Measurements from ENCODE around the gene S100Z.
"Not testable (repeated sequence)": the region's sequence is repeated elsewhere in the genome, so short reads cannot be mapped to it uniquely, and the experiment has no call there.

Gene S100Z

GRCh38 chr5:76850543-76851145 lies 830 bp downstream of the S100Z start:
- no peak overlapping the region for H3K4me3 Mint-ChIP-seq
- H3K36me3 Mint-ChIP-seq: no peaks in the 10 kb centered on the region

DNA sequence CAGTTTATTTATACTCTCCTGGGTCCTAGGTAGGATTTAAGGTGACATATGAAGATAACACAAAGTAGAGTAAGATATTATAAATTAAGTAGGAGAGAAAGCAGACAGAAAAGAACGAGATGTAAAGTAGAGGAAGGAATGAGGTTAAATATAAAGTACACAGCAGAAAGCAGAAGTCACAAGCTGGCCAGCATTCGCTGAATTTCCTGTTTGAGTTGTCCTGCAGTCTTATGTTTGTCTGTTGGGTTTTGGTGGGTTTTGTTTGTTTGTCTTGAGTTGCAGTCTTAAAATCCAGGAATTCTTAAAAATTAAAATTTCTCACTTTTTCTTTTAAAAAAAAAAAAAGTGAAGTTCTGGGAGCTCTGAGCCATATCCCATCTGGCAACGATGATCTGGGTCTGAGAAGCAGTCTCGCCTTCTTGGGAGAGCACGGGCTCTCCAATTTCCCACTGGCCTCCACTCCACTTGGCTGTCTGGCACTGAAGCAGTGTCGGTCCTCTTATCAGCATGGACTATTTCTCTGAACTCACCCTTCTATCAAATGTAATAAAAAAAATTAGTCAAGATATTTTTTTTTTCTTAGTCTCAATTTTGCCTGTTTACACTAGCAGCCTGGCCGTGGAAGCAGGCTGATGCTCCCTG lies 2.0 kb downstream of the S100Z start:
- no peaks in the 10 kb centered on the region for H3K36me3 Mint-ChIP-seq
- peaks cover 33% of the 10 kb centered on the region for H3K4me1 Mint-ChIP-seq
- no peaks in the 10 kb centered on the region for H3K27me3 Mint-ChIP-seq
- peak overlapping the region; percentile 53 for H3K4me3 Mint-ChIP-seq
- DNase-seq (ENCODE audit: low spot score in 2 of 2) (no peak), ATAC-seq (ENCODE audit: low read depth) (peak; percentile 54)
- peak overlapping the region; percentile 9 for H3K27ac Mint-ChIP-seq
- peaks cover 6% of the 10 kb centered on the region for H3K9me3 Mint-ChIP-seq

More at GRCh38 chr5:76850543-76851145, 830 bp downstream of the S100Z start:
- DNase-seq (ENCODE audit: low spot score in 2 of 2) (no peak), ATAC-seq (ENCODE audit: low read depth) (no peak)
- Mint-ChIP-seq H3K27me3 (no peaks in the 10 kb centered on the region), H3K9me3 (peaks cover 4% of the 10 kb centered on the region), H3K27ac (peak overlapping the region; percentile 9), H3K4me1 (peaks cover 22% of the 10 kb centered on the region)

DNA sequence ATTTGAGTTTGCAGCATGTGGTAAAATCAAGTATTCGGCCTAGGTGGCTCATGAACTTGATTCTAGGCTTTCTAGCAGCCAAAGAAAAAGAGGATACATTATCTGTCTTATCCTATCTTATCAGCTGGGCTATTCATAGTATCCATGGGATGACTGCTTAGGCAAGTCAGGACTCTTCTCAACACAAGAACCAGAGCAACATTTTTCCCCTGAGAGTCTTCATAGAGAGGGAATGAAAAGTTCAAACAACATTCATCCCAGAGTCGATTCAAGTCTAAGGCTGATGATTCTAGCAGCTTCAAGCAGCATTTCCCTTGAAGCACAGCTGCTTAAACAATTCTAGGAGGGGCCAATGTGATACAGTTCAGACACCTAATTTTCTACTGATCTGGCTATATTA lies 3.0 kb downstream of the S100Z start:
- H3K27ac Mint-ChIP-seq: no peak overlapping the region
- H3K9me3 Mint-ChIP-seq: peaks cover 6% of the 10 kb centered on the region
- no peaks in the 10 kb centered on the region for H3K27me3 Mint-ChIP-seq
- H3K36me3 Mint-ChIP-seq: no peaks in the 10 kb centered on the region
- ATAC-seq (ENCODE audit: low read depth) (no peak), DNase-seq (ENCODE audit: low spot score in 2 of 2) (no peak)
- H3K4me1 Mint-ChIP-seq: peaks cover 33% of the 10 kb centered on the region
- no peak overlapping the region for H3K4me3 Mint-ChIP-seq

DNA sequence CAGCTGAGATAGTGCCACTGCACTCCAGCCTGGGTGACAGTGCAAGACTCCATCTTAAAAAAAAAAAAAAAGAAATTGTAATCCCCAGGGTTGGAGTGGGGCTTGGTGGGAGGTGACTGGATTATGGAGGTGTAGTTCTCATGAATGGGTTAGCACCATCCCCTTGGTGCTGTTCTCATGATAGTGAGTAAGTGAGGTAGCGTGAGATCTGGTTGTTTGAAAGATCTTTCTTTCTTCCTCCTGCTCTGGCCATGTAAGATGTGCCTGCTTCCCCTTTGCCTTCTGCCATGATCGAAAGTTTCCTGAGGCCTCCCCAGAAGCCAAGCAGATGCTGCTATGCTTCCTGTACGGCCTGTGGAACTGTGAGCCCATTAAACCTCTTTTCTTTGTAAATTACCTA lies 3.9 kb downstream of the S100Z start:
- peaks cover 33% of the 10 kb centered on the region for H3K4me1 Mint-ChIP-seq
- not testable (repeated sequence) for H3K9me3 Mint-ChIP-seq; H3K4me3 Mint-ChIP-seq; H3K27ac Mint-ChIP-seq; H3K27me3 Mint-ChIP-seq; ATAC-seq (ENCODE audit: low read depth); H3K36me3 Mint-ChIP-seq; DNase-seq (ENCODE audit: low spot score in 2 of 2)

DNA sequence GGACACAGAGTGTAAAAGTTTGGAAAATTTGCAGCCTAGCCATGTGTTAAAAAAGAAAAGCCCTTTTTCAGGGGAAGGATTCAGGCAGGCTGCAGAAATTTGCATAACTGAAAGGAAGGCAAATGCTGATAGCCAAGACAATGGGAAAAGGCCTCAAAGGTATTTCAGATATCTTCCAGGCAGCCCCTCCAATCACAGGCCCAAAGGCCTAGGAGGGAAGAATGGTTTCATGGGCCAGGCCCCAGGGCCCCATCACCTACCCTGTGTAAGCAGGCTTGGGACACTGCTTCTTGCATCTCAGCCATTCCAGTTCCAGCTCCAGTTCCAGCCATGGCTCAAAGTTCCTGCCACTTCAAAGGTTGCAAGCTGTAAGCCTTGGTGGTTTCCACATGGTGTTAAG lies 4.8 kb downstream of the S100Z start:
- Mint-ChIP-seq H3K4me1 (peaks cover 33% of the 10 kb centered on the region), H3K9me3 (peaks cover 6% of the 10 kb centered on the region), H3K27me3 (no peaks in the 10 kb centered on the region), H3K36me3 (no peaks in the 10 kb centered on the region), H3K27ac (no peak overlapping the region), H3K4me3 (no peak overlapping the region)
- ATAC-seq (ENCODE audit: low read depth): no peak
- no peak for DNase-seq (ENCODE audit: low spot score in 2 of 2)

GRCh38 chr5:76855501-76855900 lies 5.7 kb downstream of the S100Z start:
- H3K4me3 Mint-ChIP-seq; H3K36me3 Mint-ChIP-seq; DNase-seq (ENCODE audit: low spot score in 2 of 2); H3K9me3 Mint-ChIP-seq; ATAC-seq (ENCODE audit: low read depth); H3K27me3 Mint-ChIP-seq: not testable (repeated sequence)
- Mint-ChIP-seq H3K4me1 (peaks cover 27% of the 10 kb centered on the region), H3K27ac (peak overlapping the region; percentile 11)

DNA sequence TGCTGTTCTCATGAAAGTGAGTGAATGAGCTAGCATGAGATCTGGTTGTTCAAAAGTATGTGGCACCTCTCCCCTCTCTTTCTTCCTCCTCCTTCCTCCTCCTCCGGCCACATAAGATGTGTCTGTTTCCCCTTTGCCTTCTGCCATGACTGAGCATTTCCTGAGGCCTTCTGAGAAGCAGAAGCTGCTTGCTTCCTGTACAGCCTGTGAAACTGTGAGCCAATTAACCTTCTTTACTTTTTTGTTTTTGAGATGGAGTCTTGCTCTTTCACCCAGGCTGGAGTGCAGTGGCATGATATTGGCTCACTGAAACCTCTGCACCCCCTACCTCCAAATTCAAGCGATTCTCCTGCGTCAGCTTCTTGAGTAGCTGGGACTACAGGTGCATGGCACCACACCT lies 6.1 kb downstream of the S100Z start:
- ATAC-seq (ENCODE audit: low read depth): peak; percentile 92

DNA sequence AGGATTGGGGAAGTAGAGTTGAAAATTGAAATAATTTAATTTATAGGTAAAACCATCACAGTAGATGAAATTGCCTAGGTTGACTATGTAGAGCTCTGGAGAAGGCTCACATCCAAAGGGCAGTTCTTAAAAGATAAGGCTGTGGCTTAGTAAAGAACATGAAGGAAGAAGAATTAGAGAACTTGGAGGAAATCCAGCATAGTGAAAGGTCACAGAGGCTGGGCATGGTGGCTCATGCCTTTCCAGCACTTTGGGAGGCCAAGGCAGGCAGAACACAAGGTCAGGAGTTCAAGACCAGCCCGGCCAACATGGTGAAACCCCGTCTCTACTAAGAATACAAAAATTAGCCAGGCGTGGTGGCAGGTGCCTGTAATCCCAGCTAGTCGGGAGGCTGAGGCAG lies 7.0 kb downstream of the S100Z start:
- ATAC-seq (ENCODE audit: low read depth); H3K27me3 Mint-ChIP-seq; H3K27ac Mint-ChIP-seq; DNase-seq (ENCODE audit: low spot score in 2 of 2); H3K4me3 Mint-ChIP-seq; H3K9me3 Mint-ChIP-seq; H3K36me3 Mint-ChIP-seq: not testable (repeated sequence)
- peaks cover 16% of the 10 kb centered on the region for H3K4me1 Mint-ChIP-seq

More for the DNA sequence above, 6.1 kb downstream of the S100Z start:
- H3K4me1 Mint-ChIP-seq: peaks cover 24% of the 10 kb centered on the region
- no peaks in the 10 kb centered on the region for H3K27me3 Mint-ChIP-seq
- peaks cover 6% of the 10 kb centered on the region for H3K9me3 Mint-ChIP-seq
- H3K4me3 Mint-ChIP-seq: peak overlapping the region; percentile 31
- peak overlapping the region; percentile 11 for H3K27ac Mint-ChIP-seq
- H3K36me3 Mint-ChIP-seq: no peaks in the 10 kb centered on the region
- peak in 1 of 2 donors; percentile 9 for DNase-seq (ENCODE audit: low spot score in 2 of 2)

GRCh38 chr5:76859591-76860247 lies 9.9 kb downstream of the S100Z start:
- Mint-ChIP-seq H3K27ac (no peak overlapping the region), H3K36me3 (no peaks in the 10 kb centered on the region), H3K9me3 (peaks cover 4% of the 10 kb centered on the region), H3K27me3 (no peaks in the 10 kb centered on the region), H3K4me3 (no peak overlapping the region), H3K4me1 (peaks cover 13% of the 10 kb centered on the region)
- ATAC-seq (ENCODE audit: low read depth) (no peak), DNase-seq (ENCODE audit: low spot score in 2 of 2) (no peak)

GRCh38 chr5:76861612-76862011 lies 11.8 kb downstream of the S100Z start:
- Mint-ChIP-seq H3K9me3 (peaks cover 1% of the 10 kb centered on the region), H3K4me3 (no peak overlapping the region), H3K36me3 (no peaks in the 10 kb centered on the region), H3K27me3 (no peaks in the 10 kb centered on the region), H3K27ac (no peak overlapping the region), H3K4me1 (peaks cover 2% of the 10 kb centered on the region)
- DNase-seq (ENCODE audit: low spot score in 2 of 2) (no peak), ATAC-seq (ENCODE audit: low read depth) (no peak)

GRCh38 chr5:76863001-76863400 lies 13.2 kb downstream of the S100Z start:
- no peak overlapping the region for H3K4me3 Mint-ChIP-seq
- no peaks in the 10 kb centered on the region for H3K9me3 Mint-ChIP-seq
- ATAC-seq (ENCODE audit: low read depth): no peak
- no peaks in the 10 kb centered on the region for H3K36me3 Mint-ChIP-seq
- H3K4me1 Mint-ChIP-seq: no peaks in the 10 kb centered on the region
- no peak overlapping the region for H3K27ac Mint-ChIP-seq
- no peaks in the 10 kb centered on the region for H3K27me3 Mint-ChIP-seq
- no peak for DNase-seq (ENCODE audit: low spot score in 2 of 2)

DNA sequence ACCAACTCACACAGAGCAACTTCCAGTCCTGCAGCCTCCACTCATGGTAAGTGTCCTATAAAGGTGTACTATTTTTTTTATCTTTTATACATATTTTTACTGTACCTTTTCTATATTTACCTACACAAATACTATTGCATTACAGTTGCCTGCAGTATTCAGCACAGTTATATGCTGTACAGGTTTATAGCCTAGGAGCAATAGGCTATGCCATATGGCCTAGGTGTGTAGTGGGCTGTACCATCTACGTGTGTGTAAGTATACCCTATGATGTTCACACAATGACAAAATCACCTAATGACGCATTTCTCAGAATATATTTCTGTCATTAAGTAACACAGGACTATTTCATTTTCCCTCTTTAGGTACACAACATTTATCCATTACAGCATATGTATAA lies 16.7 kb downstream of the S100Z start:
- no peaks in the 10 kb centered on the region for H3K36me3 Mint-ChIP-seq
- no peak overlapping the region for H3K4me3 Mint-ChIP-seq
- H3K27ac Mint-ChIP-seq: no peak overlapping the region
- H3K9me3 Mint-ChIP-seq: no peaks in the 10 kb centered on the region
- ATAC-seq (ENCODE audit: low read depth): no peak
- no peak for DNase-seq (ENCODE audit: low spot score in 2 of 2)
- peaks cover 2% of the 10 kb centered on the region for H3K27me3 Mint-ChIP-seq
- no peaks in the 10 kb centered on the region for H3K4me1 Mint-ChIP-seq

- Mint-ChIP-seq H3K27me3 (peaks cover 2% of the 10 kb centered on the region), H3K36me3 (no peaks in the 10 kb centered on the region), H3K4me3 (no peak overlapping the region), H3K4me1 (no peaks in the 10 kb centered on the region), H3K27ac (no peak overlapping the region), H3K9me3 (no peaks in the 10 kb centered on the region)
- ATAC-seq (ENCODE audit: low read depth) (no peak), DNase-seq (ENCODE audit: low spot score in 2 of 2) (no peak)
These were observed 17.2 kb downstream of the S100Z start for GRCh38 chr5:76867038-76867437.

GRCh38 chr5:76867827-76868693 lies 18.2 kb downstream of the S100Z start:
- H3K27ac Mint-ChIP-seq: no peak overlapping the region
- DNase-seq (ENCODE audit: low spot score in 2 of 2): peak; percentile 59
- H3K4me1 Mint-ChIP-seq: no peaks in the 10 kb centered on the region
- H3K36me3 Mint-ChIP-seq: no peaks in the 10 kb centered on the region
- no peaks in the 10 kb centered on the region for H3K9me3 Mint-ChIP-seq
- peaks cover 2% of the 10 kb centered on the region for H3K27me3 Mint-ChIP-seq
- ATAC-seq (ENCODE audit: low read depth): peak; percentile 87
- H3K4me3 Mint-ChIP-seq: no peak overlapping the region
